IPS-18a (cell line): ENCODE results near the gene ACOX2.
A peak's percentile ranks its signal among the peaks of the same experiment; 100 is the strongest.

Source experiments
- H3K27ac ChIP-seq: one replicate; pipeline ENCODE4 v1.5.1; 2013; ENCODE audit warnings: low read length
- H3K27me3 ChIP-seq: one replicate; pipeline ENCODE4 v1.6.1; 2013; ENCODE audit warnings: mild to moderate bottlenecking, low read length; ENCODE audit not compliant: control insufficient read depth, insufficient read depth
- H3K36me3 ChIP-seq: one replicate; pipeline ENCODE4 v1.6.1; 2013; ENCODE audit warnings: low read depth, low read length; ENCODE audit not compliant: control insufficient read depth
- H3K4me1 ChIP-seq: one replicate; pipeline ENCODE4 v1.6.1; 2013; ENCODE audit warnings: low read depth, low read length; ENCODE audit not compliant: control insufficient read depth
- H3K4me3 ChIP-seq: one replicate; pipeline ENCODE4 v1.5.1; 2013; ENCODE audit warnings: low read length
- H3K9ac ChIP-seq: one replicate; pipeline ENCODE4 v1.6.1; 2013; ENCODE audit warnings: mild to moderate bottlenecking, low read length, moderate library complexity
- H3K9me3 ChIP-seq: one replicate; pipeline ENCODE4 v1.6.1; 2013; ENCODE audit warnings: low read depth, low read length; ENCODE audit not compliant: control insufficient read depth

ACOX2 gene

DNA sequence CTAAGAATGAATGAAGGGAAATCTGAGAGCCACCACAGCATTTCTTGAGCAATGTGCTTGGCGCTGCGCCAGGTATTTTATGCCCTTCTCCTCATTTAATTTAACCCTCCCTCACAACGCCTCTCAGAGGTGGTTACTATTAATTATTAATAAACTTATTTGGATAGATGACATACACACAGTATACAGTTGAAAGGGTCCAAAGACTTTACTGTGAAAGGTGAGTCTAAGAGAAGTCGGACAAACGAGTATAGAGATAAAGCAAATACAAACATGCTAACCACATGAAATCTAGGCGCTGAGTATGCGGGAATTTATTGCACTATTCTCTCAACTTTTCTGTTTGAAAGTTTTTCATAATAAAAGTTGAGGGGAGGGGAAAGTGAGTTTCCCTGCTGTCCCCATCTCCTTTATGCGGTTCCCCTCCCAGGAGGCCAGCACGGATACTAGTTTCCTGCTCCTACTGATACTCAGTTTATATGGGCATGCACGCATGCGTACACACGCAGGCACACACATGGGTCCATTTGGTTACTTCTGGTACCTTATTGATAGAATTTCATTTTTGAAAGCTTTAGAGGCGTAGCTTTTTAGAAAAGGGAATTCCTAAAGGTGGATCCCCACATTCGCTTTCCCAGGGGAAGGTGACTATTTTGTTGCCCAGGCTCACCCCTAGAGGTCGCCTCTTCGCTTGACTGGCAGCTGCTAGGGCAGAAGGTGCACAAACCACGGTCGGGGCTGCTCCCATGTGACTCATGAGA, 73.6 kb downstream of the ACOX2 start:
- Histone ChIP-seq H3K9me3 (no peaks in the 10 kb centered on the region), H3K27ac (no peak overlapping the region), H3K4me1 (peaks cover 5% of the 10 kb centered on the region), H3K27me3 (no peaks in the 10 kb centered on the region), H3K9ac (no peak overlapping the region), H3K4me3 (peak overlapping the region; percentile 23), H3K36me3 (no peaks in the 10 kb centered on the region)

DNA sequence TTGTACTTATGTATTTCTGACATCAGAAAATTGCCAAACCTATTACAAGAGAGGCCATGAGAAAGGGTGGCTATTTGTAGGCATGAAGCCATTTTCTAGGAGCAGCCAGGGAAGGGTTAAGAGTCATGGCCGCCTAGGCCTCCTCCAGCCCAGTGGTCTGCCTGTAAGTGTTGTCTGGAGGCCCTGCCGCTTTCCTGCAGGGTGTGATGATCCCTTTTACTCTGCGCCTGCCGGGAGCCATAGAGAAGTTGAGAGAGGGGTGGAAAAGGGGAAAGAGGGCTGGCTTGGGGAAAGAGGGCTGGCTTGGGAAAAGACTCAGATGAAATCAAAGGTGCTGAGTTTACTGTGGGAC, 74.2 kb downstream of the ACOX2 start:
- Histone ChIP-seq H3K27ac (no peak overlapping the region), H3K27me3 (no peaks in the 10 kb centered on the region), H3K36me3 (no peaks in the 10 kb centered on the region), H3K4me3 (no peak overlapping the region), H3K9me3 (no peaks in the 10 kb centered on the region), H3K9ac (no peak overlapping the region), H3K4me1 (peaks cover 5% of the 10 kb centered on the region)

DNA sequence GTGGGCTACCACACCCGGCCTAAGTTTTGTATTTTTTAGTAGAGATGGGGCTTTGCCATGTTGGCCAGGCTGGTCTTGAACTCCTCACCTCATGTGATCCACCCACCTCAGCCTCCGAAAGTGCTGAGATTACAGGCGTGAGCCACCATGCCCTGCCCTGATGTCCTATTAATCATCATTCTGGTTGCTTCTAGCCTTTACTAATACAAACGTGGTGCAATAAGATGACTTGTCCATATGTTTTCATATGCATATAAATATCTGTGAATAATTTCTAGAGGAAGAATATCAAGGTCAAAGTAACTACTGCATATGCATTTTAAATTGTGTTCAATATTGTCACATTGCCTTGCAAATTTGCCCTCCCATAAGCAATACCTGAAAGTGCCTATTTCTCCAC, 77.8 kb downstream of the ACOX2 start:
- Histone ChIP-seq H3K9ac (no peak overlapping the region), H3K27me3 (no peaks in the 10 kb centered on the region), H3K4me3 (no peak overlapping the region), H3K4me1 (peaks cover 5% of the 10 kb centered on the region), H3K9me3 (no peaks in the 10 kb centered on the region), H3K27ac (no peak overlapping the region), H3K36me3 (no peaks in the 10 kb centered on the region)
